GM12892 (cell line): ENCODE measurements around the gene PGR.

ENCODE experiments used
- POLR2A ChIP-seq: IDR thresholded peaks from 2 replicates; pipeline ENCODE4 v1.6.1; 2011; ENCODE audit warnings: low read depth, low read length, control low read depth
- POLR2AphosphoS5 ChIP-seq: IDR thresholded peaks from 2 replicates; pipeline ENCODE4 v1.6.1; 2011; ENCODE audit warnings: low read depth, low read length, control low read depth
- TAF1 ChIP-seq: IDR thresholded peaks from 2 replicates; pipeline ENCODE4 v1.6.1; 2011; ENCODE audit warnings: low read depth, mild to moderate bottlenecking, control low read depth, low read length, borderline replicate concordance

DNA sequence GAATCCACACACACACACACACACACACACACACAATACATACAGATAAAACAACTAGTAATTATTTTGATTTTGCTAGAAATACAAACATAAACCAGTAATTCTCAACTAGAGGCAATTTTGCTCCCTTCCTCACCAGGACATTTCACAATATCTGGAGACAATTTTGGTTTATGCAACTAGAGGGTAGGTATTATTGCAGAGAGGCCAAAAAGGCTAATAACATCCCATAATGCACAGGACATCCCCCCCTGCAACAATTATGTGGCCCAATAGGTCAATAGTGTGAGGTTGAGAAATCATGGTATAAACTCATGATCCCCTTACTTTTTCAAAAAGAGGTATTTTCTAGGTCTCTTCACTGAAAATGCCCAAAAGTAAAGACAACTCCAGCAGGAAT, 29.0 kb downstream of the PGR start:
- TF ChIP-seq POLR2A = no peak
- no peak for TF ChIP-seq POLR2AphosphoS5
- no peak for TF ChIP-seq TAF1
